Lung microvascular endothelial cell (primary cell): Measurements from ENCODE around the gene WFDC1. TPM values are rescaled to one million over a fixed set of nuclear protein-coding genes. Genes with fewer than 3 reads are reported as not detected.
"Not testable (repeated sequence)": the region's sequence is repeated elsewhere in the genome, so short reads cannot be mapped to it uniquely, and the experiment has no call there.

ENCODE experiments used
- DNase-seq, 2 donors: peaks; one replicate each; pipeline versions ENCODE4 v3.0.0 to v3.0.0-alpha.2; 2010; ENCODE audit warnings: low read depth in 2 of 2
- total RNA-seq: library from RNA; depleted of rRNA; stranded (reverse); fragments of >200 nt; gene quantifications from 2 replicates; pipeline ENCODE4 v1.2.1, GENCODE V29; 2014

The WFDC1 gene
- total RNA-seq, 1 donor from 2014 or later = not detected

DNA sequence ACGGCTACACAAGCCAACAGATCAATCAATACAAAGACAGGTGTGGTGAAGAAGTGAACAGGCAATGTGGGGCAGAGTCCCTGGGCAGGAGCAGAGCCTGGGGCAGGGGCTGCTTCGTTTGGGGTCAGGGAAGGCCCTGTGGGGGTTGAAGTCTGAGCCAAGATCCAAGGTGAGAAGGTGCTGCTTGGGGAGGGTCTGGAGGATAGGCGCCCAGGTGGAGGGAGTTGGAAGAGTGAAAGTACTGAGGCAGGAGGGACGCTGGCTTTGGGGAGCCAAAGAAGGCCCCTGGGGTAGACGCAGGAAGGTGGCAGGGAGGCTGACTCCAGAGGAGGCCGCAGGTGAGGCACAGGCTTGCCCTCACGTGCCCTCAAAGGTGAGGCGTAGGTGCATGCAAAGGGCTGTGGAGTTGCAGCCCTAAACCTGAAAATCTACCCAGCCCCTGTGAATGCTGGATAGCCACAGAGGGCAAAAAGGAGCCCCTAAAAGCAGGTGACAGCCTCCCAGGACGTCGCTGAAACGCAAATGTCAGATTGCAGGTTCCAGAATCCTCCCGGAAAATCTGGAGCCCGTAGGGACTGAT, 33.3 kb downstream of the WFDC1 start:
- DNase-seq = no peak

DNA sequence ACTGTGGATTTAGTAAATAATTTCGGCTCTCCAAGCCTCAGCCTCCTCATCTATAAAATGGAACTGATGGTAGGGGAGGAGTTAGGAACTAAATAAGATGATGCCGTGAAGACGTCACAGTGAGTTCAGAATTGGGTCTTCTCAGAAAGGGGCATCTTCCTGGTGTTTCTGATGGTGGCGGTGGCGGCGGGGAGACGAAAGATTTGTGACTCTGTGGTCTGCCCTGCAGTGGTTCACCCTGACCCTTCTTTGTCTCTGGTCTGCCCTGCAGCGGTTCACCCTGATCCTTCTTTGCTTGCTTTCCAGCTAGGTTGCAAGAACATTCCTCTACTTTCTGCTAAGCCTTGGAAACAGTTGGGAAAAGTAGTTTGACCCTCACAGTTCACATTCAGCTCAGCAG, 34.3 kb downstream of the WFDC1 start:
- DNase-seq = no peak

DNA sequence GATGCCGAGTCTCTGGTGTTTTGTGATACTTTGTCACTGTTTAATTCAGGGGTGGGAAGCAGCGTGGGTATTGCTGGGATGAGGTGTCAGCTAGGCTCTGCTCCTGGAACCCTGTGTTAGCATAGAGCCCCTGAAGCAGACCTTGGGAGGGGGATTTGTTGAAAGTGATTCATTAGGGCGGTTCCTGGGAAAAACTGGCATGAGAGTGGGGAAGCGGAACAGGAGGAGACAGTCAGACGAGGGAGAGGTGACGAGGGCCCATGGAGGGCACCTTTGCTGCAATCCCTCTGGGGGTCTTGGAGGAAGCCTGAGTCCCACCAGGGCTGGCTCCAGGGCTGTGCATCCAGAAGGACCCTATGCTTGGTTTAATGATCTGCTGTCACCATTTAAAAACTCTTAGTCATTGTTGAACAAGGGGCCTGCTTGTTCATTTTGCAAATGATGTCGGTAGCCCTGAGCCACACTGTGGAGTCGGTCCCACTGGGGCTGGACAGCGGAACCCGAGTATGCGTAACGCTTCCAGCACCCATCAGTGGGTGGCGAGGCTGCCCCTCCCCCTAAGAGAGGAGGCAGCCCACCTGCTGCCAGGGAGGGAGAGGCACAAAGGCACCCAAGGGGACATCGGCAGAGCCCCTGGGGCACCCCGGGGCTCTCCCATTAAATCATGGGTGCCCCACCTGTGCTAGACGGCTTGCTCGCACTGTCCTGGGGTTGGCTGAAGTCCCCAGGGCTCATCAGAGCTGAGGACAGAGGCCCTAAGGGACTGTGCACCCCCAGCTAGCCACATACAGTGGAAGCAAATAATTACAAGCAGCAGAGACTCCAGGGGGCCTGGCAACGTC, 35.4 kb downstream of the WFDC1 start:
- no peak for DNase-seq

DNA sequence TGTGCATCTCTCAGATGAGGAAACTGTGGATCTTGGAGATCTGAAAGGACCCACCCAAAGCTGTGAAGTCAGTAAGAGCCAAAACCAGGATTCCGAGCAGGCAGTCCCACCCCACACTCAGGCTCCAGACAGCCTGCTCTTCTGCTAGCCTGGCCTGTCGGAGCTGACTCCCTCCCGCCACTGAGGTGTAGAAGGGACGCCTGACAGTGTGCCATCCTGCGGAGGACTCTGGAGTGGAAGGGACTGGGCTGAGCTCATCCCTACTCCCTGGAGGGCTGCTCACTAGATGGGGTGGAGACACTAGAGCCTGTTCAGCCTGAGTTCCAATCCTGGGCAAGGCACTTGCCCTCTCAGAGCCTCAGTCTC, 36.0 kb downstream of the WFDC1 start:
- DNase-seq = no peak

DNA sequence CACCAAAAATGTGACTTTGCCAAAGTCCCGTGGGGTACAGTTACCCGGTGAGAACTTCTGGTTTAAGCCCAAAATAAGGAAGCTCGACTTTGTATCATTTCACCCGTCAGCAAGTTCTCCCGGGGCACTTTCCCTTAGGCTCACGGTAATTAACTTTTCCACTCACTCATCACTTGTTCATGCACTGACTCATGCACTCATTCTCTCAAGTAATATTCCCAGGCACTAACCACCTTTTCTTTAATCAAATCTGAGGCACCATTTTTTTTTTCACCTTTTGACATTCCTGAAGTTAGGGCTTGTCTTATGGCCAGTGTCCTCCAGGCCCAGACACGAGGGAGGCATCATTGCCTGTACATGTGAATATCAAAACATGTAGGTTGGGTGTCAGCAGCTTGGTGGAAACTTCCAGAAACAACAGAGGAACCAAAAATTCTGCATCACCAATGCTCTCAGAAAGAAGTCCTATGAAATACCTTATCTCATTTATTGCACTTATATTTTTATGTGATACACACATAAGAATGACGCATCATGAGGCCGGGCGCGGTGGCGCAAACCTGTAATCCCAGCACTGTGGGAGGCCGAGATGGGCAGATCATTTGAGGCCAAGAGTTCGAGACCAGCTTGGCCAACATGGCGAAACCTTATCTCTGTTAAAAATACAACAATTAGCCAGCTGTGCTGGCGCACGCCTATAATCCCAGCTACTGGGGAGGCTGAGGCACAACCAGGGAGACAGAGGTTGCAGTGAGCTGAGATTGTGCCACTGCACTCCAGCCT, 37.5 kb downstream of the WFDC1 start:
- DNase-seq = no peak

DNA sequence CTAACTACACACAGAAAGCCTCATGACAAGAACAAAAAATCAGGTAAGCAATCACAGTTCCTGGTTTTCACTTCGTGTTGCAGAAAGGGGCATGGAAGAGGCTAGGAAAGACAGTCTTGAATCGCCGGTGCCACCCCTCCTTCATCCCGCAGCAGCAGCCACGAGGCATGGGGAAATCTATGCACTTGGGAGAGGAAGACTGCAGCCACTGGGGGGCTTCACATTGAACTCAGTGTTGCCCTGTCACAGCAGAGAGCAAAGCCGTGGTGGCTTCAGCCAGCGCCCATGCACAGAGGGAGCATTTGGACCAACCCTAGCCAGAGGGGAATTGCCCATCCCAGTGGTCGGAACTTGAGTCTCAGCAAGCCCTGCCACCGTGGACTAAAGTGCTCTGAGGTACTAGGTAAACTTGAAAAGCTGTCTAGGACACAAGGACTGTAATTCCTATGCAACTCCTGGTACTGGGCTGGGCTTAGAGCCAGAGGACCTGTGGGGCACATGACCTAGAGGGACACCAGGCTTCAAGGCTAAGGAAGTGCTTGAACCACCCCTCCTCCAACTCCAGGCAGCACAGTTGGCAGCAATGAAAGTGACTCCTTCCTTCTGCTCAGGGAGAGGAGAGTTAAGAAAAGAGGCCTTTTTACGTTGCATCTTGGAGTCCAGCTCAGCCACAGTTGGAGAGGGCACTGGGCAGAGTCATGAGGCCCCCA, 38.5 kb downstream of the WFDC1 start:
- no peak for DNase-seq

DNA sequence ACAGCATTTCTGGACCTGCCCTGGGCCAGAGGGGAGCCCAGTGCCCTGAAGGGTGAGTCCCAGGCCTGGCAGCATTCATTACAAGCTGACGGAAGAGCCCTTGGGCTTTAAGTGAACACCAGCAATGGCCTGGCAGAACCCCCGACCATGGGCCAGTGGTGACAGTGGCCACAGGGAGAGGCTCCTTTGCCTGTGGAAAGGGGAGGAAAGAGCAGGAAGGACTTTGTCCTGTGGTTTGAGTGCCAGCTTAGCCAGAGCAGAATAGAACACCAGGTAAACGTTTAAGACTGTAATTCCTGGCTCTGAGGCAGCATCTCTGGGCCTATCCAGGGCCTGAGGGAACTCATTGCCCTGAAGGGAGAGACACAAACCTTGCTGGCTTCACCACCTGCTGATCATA, 39.4 kb downstream of the WFDC1 start:
- DNase-seq = no peak

DNA sequence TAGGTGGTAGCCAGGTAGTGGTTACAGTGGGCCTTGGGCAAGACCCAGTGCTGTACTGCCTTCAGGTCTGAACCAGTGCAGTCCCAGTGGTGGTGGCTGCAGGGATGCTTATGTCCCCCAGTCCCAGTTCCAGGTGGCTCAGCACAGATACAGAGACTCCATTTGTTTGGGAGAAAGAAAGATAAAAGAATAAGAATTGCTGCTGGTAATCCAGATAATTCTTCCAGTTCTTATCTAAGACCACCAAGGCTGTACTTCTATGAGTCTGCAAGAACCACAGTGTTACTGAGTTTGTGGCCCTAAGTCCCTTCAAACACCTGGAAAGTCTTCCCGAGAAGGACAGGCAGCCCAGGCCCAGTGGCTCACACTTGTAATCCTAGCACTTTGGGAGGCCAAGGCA, 39.8 kb downstream of the WFDC1 start:
- DNase-seq = no peak

DNA sequence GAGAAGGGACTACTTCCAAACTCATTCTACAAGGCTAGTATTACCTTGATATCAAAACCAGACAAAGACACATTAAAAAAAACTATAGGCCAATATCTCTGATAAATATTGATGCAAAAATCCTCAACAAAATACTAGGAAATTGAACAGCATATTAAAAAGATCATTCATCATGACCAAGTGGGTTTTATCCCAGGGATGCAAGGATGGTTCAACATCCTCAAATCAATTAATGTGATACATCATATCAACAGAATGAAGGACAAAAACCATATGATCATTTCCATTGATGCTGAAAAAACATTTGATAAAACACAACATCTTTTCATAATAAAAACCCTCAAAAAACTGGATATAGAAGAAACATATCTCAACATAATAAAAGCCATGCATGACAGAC, 42.6 kb downstream of the WFDC1 start:
- not testable (repeated sequence) for DNase-seq

DNA sequence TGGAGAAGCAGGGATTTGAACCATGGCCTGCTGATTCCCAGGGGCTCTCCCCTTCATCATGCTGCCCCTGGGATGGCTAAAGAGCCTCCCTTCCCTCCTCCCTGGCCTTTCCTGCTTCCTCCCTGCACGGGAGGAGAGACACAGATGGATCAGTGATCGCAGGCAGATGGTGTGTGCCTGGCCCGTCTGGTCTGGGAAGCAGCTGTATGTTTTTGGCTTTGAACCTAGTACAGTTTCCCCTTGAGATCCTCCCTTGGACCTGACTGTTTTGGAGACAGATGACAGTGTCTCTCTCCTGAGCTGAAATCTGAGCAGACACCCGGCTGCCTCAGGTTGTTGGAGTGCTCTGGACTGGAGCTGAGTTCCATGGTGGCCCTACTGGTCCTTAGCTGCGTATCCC, 44.6 kb downstream of the WFDC1 start:
- DNase-seq = no peak

DNA sequence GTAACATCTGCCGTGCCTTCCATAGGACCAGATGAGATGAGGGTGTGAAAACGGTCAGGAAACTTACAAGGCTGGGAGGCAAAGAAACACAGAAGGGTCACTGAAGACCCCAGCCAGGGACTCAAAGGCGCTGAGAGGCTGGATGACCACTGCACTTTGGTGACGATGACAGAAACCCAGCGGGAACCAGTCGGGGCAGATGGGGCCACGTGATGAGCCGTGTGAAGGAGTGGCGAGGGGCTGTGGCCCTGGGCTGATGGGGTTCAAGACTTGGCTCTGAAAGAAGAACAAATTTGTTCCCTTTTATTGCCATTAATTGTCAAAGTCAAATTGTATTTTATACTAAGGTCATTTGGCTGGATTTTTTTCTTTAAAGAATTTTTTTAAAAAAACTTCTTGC, 45.1 kb downstream of the WFDC1 start:
- DNase-seq = no peak

DNA sequence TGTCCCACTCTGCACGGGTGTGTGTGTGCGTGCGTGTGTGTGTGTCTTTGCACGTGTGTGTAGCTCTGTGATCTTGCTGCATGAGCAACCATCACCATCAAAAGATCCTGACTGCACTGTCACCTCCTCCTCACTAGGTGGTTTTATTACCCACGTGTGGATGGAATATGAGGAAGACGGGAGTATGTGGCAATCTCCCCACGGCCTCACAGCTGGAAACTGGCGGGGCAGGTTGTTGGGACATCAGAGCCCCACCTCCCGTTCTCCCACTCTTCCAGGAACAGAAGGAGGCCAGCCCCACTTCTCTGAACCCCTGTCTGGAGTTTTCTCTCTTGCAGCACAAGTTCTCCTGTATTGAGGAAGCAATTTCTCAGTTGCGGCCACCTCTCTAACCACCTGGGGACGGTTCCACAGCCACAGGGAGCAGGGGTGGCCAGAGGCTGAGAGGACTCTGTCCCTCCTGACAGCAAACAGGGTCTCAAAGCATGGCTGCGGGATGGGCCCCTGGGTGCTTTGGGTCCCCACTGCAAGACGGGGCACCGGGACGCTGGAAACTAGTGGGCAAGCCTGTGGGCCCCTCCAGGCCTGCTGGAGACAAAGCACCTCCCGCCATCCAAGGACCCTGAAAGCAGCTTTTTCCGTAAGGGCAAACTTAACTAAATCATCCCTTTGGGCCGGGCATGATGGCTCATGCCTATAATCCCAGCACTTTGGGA, 45.8 kb downstream of the WFDC1 start:
- no peak for DNase-seq

DNA sequence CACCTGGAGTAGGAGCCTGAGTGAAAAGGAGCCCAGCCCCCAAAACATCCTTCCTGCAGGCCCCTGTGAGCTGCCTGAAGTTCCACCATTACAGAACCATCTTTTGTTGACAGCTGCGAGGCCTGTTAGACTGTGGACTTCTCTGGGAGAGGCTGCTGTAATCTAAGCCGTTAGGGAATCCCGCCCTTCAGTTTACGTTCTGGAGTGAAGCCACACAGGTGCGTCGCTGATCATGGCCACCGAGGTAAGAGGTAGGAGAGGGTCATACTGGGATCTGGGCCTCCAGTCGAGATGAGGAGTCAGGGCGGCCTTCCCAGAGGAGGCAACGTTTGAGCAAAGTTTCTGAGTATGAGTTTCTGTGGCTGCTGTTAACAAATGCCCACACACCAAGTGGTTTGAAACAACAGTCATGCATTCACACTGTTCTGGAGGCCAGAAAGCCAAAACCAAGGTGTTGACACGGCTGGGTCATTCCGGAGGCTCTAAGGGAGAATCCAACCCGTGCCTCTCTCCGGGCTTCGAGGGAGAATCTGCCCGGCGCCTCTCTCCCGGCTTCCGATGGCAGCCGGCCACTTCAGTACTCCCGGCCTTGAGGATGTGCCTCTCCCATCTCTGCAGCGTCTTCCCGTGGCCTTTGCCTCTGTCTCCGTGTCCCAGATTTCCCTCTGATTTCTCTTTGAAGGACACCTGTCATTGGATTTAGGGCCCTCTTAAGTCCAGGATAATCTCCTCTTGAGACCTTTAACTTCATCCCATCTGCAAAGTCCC, 47.0 kb downstream of the WFDC1 start:
- no peak for DNase-seq

DNA sequence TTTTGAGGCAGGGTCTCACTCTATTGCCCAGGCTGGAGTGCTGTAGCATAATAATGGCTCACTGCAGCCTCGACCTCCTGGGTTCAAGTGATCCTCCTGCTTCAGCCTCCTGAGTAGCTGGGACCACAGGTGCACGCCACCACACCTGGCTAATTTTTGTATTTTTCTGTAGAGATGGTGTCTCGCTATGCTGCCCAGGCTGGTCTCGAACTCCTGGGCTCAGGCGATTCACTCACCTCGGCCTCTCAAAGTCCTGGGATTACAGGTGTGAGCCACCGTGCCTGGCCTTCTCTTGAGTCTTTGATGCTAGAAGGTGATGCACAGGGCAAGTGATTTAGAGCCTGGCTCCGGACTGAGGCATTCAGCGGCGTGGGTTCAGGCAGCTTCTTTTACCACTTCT, 49.1 kb downstream of the WFDC1 start:
- DNase-seq = not testable (repeated sequence)

DNA sequence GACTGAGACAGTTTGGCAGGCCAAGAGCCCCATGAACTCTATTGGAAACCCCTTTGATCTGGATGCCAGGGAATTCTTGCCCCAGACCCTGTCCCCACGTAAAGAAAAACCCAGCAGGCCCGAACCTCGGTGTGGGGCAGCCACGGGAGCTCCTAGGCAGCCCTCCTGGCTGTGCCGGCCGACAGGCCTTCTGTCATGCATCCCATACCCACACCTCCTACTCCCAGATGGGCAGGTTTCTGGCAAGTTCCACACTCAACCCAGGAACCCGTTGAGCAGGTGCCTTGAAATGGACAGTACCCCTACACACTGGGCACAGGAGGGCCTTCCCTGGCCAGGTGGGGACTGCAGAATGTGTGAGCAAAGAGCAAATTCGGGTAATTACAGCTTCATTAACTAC, 50.1 kb downstream of the WFDC1 start:
- no peak for DNase-seq

DNA sequence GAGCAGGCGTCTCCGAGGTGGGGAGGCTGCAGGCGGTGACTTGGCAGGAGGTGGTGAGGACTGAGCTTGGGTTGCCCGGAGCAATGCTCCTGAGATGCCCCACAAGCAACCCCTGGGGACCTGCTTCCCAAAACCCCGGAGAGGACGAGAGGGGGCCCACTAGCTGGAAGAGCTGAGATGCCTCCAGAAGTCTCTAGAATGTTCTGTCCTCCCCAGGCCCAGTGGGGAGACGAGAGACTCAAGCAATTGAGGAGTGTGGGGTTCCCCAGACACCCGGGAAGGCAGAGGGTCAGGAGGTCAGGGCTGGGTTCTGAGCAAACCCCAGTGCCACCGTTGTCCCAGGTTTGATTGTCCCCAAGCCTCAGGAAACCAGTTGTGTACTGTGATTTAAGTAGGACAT, 52.5 kb downstream of the WFDC1 start:
- DNase-seq = no peak

DNA sequence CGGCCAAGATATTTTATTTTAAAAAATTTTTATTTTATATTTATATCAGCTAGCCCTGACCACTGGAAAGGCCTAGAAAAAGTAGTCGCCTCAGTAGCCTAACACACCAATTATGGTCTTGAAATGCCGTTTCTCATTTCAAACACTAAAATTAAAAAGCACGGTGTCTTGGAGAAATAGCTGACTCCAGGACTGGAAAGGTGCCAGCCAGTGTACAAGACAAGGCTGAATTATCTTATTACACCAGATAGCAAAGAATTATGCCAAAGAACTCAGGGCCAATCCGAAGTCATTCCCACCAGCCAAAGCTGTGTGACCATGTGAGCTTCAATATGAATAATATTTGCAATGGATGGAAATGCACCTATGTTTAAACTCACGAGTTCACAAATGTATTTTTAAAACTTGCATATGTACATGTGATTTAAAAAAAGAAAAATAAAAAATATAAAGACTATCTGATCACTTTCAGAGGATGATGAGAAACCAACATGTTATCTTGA, 53.8 kb downstream of the WFDC1 start:
- DNase-seq = no peak

DNA sequence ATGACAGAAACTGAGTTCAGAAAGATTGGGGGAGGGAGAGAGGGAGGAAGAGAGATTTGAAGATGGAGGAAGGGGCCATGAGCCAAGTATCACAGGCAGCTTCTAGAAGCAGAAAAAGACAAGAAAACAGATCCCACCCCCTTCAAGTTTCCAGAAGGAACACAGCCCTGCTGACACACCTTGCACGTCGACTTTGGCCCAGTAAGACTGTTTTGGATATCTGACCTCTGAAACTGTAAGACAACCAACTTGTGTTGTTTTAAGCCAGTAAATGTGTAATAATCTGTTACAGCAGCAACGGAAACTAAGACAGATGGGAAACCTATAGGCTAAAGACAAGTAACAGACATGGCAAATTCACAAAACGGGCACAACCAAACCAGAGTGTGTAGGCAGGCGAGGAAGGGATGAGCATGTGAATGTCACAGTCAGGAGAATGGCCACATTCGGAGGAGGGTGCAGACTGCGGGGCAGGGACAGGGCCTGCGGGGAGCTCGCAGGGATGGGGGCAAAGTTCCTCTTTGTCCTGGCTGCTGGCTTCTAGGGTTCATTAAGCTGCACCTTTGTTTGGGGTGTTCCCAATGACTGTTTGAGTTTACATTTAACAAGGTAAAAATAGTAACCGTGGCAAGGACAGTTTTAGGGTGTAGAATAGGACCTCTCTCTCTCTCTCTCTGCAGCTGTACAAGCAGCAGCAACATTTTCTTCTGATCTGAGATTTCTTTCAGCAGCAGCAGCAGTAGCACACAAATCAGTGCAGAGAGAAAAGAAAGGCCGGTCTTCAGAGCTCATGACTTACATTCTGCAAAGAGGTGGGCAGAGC, 55.4 kb downstream of the WFDC1 start:
- DNase-seq = no peak

DNA sequence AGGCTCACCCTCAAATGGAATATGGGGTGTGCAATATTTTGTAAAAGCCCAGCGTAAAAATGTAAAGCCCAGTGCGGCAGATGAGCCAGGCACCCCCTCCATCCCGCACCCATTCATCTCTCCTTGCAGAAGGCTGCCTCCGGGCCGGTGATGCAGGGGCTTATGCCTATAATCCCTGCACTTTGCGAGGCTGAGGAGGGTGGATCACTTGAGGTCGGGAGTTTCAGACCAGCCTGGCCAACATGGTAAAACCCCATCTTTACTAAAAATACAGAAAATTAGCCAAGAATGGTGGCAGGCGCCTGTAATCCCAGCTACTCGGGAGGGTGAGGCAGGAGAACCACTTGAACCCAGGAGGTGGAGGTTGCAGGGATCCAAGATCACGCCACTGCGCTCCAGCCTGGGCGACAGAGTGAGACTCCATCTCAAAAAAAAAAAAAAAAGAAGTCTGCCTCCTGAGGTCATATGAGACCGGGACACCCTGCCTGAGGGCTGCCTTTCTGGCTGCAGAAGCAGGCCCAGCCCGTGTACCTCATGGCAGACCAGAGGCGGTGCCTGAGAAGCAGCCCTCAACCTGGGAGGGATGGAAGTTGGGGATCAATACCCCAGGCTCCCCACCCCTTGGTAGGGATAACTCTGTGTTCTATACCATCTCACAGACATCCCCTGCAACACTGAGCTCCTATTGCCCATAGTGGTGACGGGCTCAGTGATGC, 56.2 kb downstream of the WFDC1 start:
- DNase-seq = no peak
